ENCODE measurements around the gene LBX1. TPM values are rescaled to one million over a fixed set of nuclear protein-coding genes. Genes with fewer than 3 reads are reported as not detected.

Gene LBX1
- total RNA-seq, 4 donors from 2014 or later: not detected

GRCh38 chr10:101258179-101258885 is 29.1 kb upstream of the LBX1 start:
- no peak for TF ChIP-seq CTCF (IDR thresholded peaks at IDR 0.05)
- ATAC-seq (ENCODE audit: low FRiP score) (no peak), DNase-seq (ENCODE audit: low spot score) (no peak)

GRCh38 chr10:101257491-101257890 is 28.2 kb upstream of the LBX1 start:
- ATAC-seq (ENCODE audit: low FRiP score): no peak
- no peak for TF ChIP-seq CTCF (IDR thresholded peaks at IDR 0.05)
- DNase-seq (ENCODE audit: low spot score): no peak

- ATAC-seq (ENCODE audit: low FRiP score): no peak
- TF ChIP-seq CTCF (IDR thresholded peaks at IDR 0.05): no peak
Measured at GRCh38 chr10:101257084-101257483, 27.8 kb upstream of the LBX1 start.

GRCh38 chr10:101256387-101256786 is 27.1 kb upstream of the LBX1 start:
- ATAC-seq (ENCODE audit: low FRiP score) (no peak), DNase-seq (ENCODE audit: low spot score) (no peak)
- no peak for TF ChIP-seq CTCF (IDR thresholded peaks at IDR 0.05)

More at GRCh38 chr10:101257084-101257483, 27.8 kb upstream of the LBX1 start:
- no peak for DNase-seq (ENCODE audit: low spot score)

GRCh38 chr10:101250136-101250535 is 20.9 kb upstream of the LBX1 start:
- no peak for ATAC-seq (ENCODE audit: low FRiP score)
- DNase-seq (ENCODE audit: low spot score): no peak
- TF ChIP-seq CTCF (IDR thresholded peaks at IDR 0.05): no peak

GRCh38 chr10:101249171-101249581 is 19.9 kb upstream of the LBX1 start:
- no peak for ATAC-seq (ENCODE audit: low FRiP score)
- TF ChIP-seq CTCF (IDR thresholded peaks at IDR 0.05): no peak
- DNase-seq (ENCODE audit: low spot score): no peak

- no peak for DNase-seq (ENCODE audit: low spot score)
- no peak for TF ChIP-seq CTCF (IDR thresholded peaks at IDR 0.05)
- no peak for ATAC-seq (ENCODE audit: low FRiP score)
Measured at GRCh38 chr10:101246639-101247038, 17.4 kb upstream of the LBX1 start.
